ENCODE measurements around the gene FXYD4. TPM values are rescaled to one million over a fixed set of nuclear protein-coding genes. Genes with fewer than 3 reads are reported as not detected.
"Not testable (repeated sequence)": the region's sequence is repeated elsewhere in the genome, so short reads cannot be mapped to it uniquely, and the experiment has no call there.

The FXYD4 gene
- total RNA-seq, 4 donors from 2014 or later: not detected

GRCh38 chr10:43421519-43421918 is 50.1 kb downstream of the FXYD4 start:
- H3K36me3 ChIP-seq: no peaks in the 10 kb centered on the region
- H3K4me1 ChIP-seq: peaks cover 8 to 20% (median 15%) of the 10 kb centered on the region in 4 donors
- TF ChIP-seq POLR2AphosphoS5 (IDR thresholded peaks at IDR 0.05): no peak
- intact Hi-C loops (cut with DNase I; ENCODE audit: low total_unique reads): no loop called here
- WGBS, 2 donors (ENCODE audit: low coverage in 1 of 2): 70 to 87% methylated on average over 2 to 6 of the region's 6 CpGs
- H3K9me3 ChIP-seq: no peaks in the 10 kb centered on the region
- H3K27ac ChIP-seq: peak overlapping the region; percentile 96 to 100 (median 98)
- no peak for DNase-seq
- H3K27me3 ChIP-seq: no peaks in the 10 kb centered on the region
- peak overlapping the region in 1 of 4 donors; percentile 64 for H3K4me3 ChIP-seq
- in situ Hi-C loops (cut with MboI; ENCODE audit: low pct_ligation_motif_present in 1 of 4, low pct_unique_long_range_greater_than_20kb in 1 of 4, low sequenced_read_pairs in 3 of 4): no loop called here

GRCh38 chr10:43421944-43422343 is 50.5 kb downstream of the FXYD4 start:
- in situ Hi-C loops (cut with MboI; ENCODE audit: low pct_ligation_motif_present in 1 of 4, low pct_unique_long_range_greater_than_20kb in 1 of 4, low sequenced_read_pairs in 3 of 4); H3K36me3 ChIP-seq; H3K4me3 ChIP-seq; intact Hi-C loops (cut with DNase I; ENCODE audit: low total_unique reads); H3K9me3 ChIP-seq; DNase-seq; H3K27me3 ChIP-seq: not testable (repeated sequence)
- WGBS, 2 donors (ENCODE audit: low coverage in 1 of 2): 87 to 89% methylated on average over 4 of the region's 4 CpGs
- Histone ChIP-seq H3K4me1 (peaks cover 8 to 20% (median 15%) of the 10 kb centered on the region in 4 donors), H3K27ac (peak overlapping the region; percentile 96 to 100 (median 98))

DNA sequence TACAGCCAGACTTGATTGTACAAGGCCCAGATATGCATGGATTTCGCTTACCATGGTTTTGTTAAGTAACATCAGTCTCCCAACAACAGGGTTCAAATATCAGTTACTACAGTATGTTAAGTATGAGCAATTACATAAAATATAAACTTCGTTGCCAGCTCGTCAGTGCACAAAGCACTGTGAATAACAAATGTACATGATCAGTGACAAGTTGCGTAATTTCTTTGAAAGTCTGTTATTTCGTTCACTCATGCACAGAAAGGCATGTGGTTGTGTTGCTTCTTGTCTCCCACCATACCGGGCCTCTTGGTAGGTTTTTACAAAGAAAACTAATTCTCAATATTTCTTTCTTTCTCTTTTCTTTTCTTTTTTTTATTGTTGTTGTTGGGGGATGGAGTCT is 53.0 kb downstream of the FXYD4 start:
- Histone ChIP-seq H3K27me3 (no peaks in the 10 kb centered on the region), H3K9me3 (no peaks in the 10 kb centered on the region), H3K4me3 (no peak overlapping the region), H3K36me3 (no peaks in the 10 kb centered on the region), H3K27ac (no peak overlapping the region), H3K4me1 (peaks cover 8 to 20% (median 15%) of the 10 kb centered on the region in 4 donors)
- in situ Hi-C loops (cut with MboI; ENCODE audit: low pct_ligation_motif_present in 1 of 4, low pct_unique_long_range_greater_than_20kb in 1 of 4, low sequenced_read_pairs in 3 of 4): no loop called here
- no peak for DNase-seq
- TF ChIP-seq POLR2AphosphoS5 (IDR thresholded peaks at IDR 0.05) (no peak), EP300 (IDR thresholded peaks at IDR 0.05; ENCODE audit: low read depth) (no peak), POLR2A (IDR thresholded peaks at IDR 0.05) (no peak)
- TF ChIP-seq, protein P1, sequence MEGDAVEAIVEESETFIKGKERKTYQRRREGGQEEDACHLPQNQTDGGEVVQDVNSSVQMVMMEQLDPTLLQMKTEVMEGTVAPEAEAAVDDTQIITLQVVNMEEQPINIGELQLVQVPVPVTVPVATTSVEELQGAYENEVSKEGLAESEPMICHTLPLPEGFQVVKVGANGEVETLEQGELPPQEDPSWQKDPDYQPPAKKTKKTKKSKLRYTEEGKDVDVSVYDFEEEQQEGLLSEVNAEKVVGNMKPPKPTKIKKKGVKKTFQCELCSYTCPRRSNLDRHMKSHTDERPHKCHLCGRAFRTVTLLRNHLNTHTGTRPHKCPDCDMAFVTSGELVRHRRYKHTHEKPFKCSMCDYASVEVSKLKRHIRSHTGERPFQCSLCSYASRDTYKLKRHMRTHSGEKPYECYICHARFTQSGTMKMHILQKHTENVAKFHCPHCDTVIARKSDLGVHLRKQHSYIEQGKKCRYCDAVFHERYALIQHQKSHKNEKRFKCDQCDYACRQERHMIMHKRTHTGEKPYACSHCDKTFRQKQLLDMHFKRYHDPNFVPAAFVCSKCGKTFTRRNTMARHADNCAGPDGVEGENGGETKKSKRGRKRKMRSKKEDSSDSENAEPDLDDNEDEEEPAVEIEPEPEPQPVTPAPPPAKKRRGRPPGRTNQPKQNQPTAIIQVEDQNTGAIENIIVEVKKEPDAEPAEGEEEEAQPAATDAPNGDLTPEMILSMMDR (IDR thresholded peaks at IDR 0.05): no peak
- intact Hi-C loops (cut with DNase I; ENCODE audit: low total_unique reads): no loop called here
- WGBS, 2 donors (ENCODE audit: low coverage in 1 of 2): 91 to 98% methylated on average over 6 of the region's 6 CpGs

Small RNA genes lying within 50 kb of the gene (small RNA-seq; reads per million reads assigned to genes)
- gene RNU6ATAC11P: 0 reads per million in 4 donors
- gene SNORD3J: 0 reads per million in 4 donors

Other genes starting within 250 kb of the FXYD4 start
- gene CSGALNACT2, start 233.2 kb upstream of the FXYD4 start, total RNA-seq: 10 to 100 TPM in 2 of 4 donors, 1 to 10 TPM in 2; 4.1 to 15.5 (median 10.9) TPM
- 1 to 10 TPM in 1 of 4 donors, under 1 TPM in 1, not detected in 2; 0.41 to 2.5 TPM for gene RASGEF1A, start 104.6 kb upstream of the FXYD4 start, total RNA-seq
- 100 to 1,000 TPM; 127 to 171 (median 155) TPM for gene HNRNPF, start 37.5 kb downstream of the FXYD4 start, total RNA-seq
- 10 to 100 TPM in 1 of 4 donors, 1 to 10 TPM in 3; 6.3 to 15.0 (median 7.9) TPM for gene ZNF487, start 65.5 kb downstream of the FXYD4 start, total RNA-seq
- gene ZNF239, start 203.0 kb downstream of the FXYD4 start, total RNA-seq: 1 to 10 TPM; 1.4 to 8.2 (median 3.6) TPM
- 1 to 10 TPM in 2 of 4 donors, not detected in 2; 1.4 to 4.1 TPM for gene ZNF485, start 234.8 kb downstream of the FXYD4 start, total RNA-seq

Measured in transverse colon (tissue), 4 donors.